GM12878 (cell line): Measurements from ENCODE around the gene TNFRSF8. TPM values are rescaled to one million over a fixed set of nuclear protein-coding genes. Genes with fewer than 3 reads are reported as not detected.

Experiments used
- ATF7 ChIP-seq: fragments of 450-650 bp; IDR thresholded peaks from 2 replicates; pipeline ENCODE4 v1.6.1; 2016; ENCODE audit warnings: low read depth, mild to moderate bottlenecking
- CHD1 ChIP-seq: IDR thresholded peaks from 2 replicates; pipeline ENCODE4 v1.6.1; 2012; ENCODE audit warnings: low read depth, low read length, improper control_type of control experiment
- CREB1 ChIP-seq: IDR thresholded peaks from 2 replicates; pipeline ENCODE4 v1.6.1; 2012; ENCODE audit warnings: low read depth, mild to moderate bottlenecking, inconsistent platforms
- CUX1 ChIP-seq: IDR thresholded peaks from 2 replicates; pipeline ENCODE4 v1.6.1; 2012; ENCODE audit warnings: improper control_type of control experiment, low read depth, low read length; ENCODE audit not compliant: insufficient replicate concordance
- FOXK2 ChIP-seq: fragments of 450-650 bp; IDR thresholded peaks from 2 replicates; pipeline ENCODE4 v1.6.1; 2017; ENCODE audit warnings: mild to moderate bottlenecking, moderate library complexity
- IKZF1 ChIP-seq: fragments of 450-650 bp; conservative IDR thresholded peaks from 2 replicates; pipeline ENCODE4 v1.6.1; 2017; ENCODE audit warnings: antibody characterized with exemption, mild to moderate bottlenecking
- IRF4 ChIP-seq: IDR thresholded peaks from 2 replicates; pipeline ENCODE4 v1.6.1; 2011; ENCODE audit warnings: low read depth, low read length
- JUNB ChIP-seq: IDR thresholded peaks from 2 replicates; pipeline ENCODE4 v1.6.1; 2016; ENCODE audit warnings: antibody characterized with exemption, mild to moderate bottlenecking
- LARP7 ChIP-seq: fragments of 450-650 bp; IDR thresholded peaks from 2 replicates; pipeline ENCODE4 v1.6.1; 2017; ENCODE audit warnings: mild to moderate bottlenecking
- MTA2 ChIP-seq: fragments of 450-650 bp; IDR thresholded peaks from 2 replicates; pipeline ENCODE4 v1.6.1; 2016; ENCODE audit warnings: low read depth, mild to moderate bottlenecking, moderate library complexity
- PAX8 ChIP-seq: fragments of 450-650 bp; IDR thresholded peaks from 2 replicates; pipeline ENCODE4 v1.6.1; 2017; ENCODE audit warnings: mild to moderate bottlenecking, moderate library complexity
- PML ChIP-seq: IDR thresholded peaks from 2 replicates; pipeline ENCODE4 v1.6.1; 2012; ENCODE audit warnings: low read length, inconsistent platforms
- POLR2A ChIP-seq: IDR thresholded peaks from 2 replicates; pipeline ENCODE4 v1.6.1; 2011; ENCODE audit warnings: low read depth, mild to moderate bottlenecking, low read length
- POLR2AphosphoS5 ChIP-seq: IDR thresholded peaks from 2 replicates; pipeline ENCODE4 v1.6.1; 2011; ENCODE audit warnings: mild to moderate bottlenecking, low read length, inconsistent platforms
- PRDM15 ChIP-seq: fragments of 450-650 bp; formaldehyde crosslinking; IDR thresholded peaks from 2 replicates; pipeline ENCODE4 v1.4.0; 2020; ENCODE audit warnings: mild to moderate bottlenecking, moderate library complexity
- RELB ChIP-seq: fragments of 450-650 bp; IDR thresholded peaks from 2 replicates; pipeline ENCODE4 v1.6.1; 2017; ENCODE audit warnings: low read depth, mild to moderate bottlenecking, moderate library complexity
- SMAD1 ChIP-seq: fragments of 450-650 bp; IDR thresholded peaks from 2 replicates; pipeline ENCODE4 v1.6.1; 2018; ENCODE audit warnings: mild to moderate bottlenecking, low read depth; ENCODE audit not compliant: partially characterized antibody
- SREBF1 ChIP-seq: IDR thresholded peaks from 2 replicates; pipeline ENCODE4 v1.6.1; 2012; ENCODE audit warnings: mild to moderate bottlenecking, low read length
- STAT1 ChIP-seq: fragments of 450-650 bp; conservative IDR thresholded peaks from 2 replicates; pipeline ENCODE4 v1.6.1; 2014; ENCODE audit warnings: antibody characterized with exemption, mild to moderate bottlenecking
- TCF7 ChIP-seq: IDR thresholded peaks from 2 replicates; pipeline ENCODE4 v1.6.1; 2014; ENCODE audit warnings: antibody characterized with exemption, borderline replicate concordance
- ZNF24 ChIP-seq: fragments of 450-650 bp; IDR thresholded peaks from 2 replicates; pipeline ENCODE4 v1.6.1; 2017; ENCODE audit warnings: antibody characterized with exemption, mild to moderate bottlenecking
- polyA plus RNA-seq, 11 experiments: library from polyadenylated mRNA; depleted of rRNA in 4 of 11; unstranded in 6 of 11; stranded (reverse) in 5 of 11; fragments of >200 nt; fragmentation: Nextera tagmentation in 4 of 11; fragmentation: Illumina TruSeq in 1 of 11; extraction: Ambion mirVana in 4 of 11; extraction: Trizol in 1 of 11; gene quantifications; 1 replicate in 1 of 11; 2 replicates in 10 of 11; pipeline versions ENCODE4 v1.2.1 to v1.2.3, GENCODE V29; 2011 to 2016; ENCODE audit warnings: inconsistent platforms in 2 of 11, missing spikeins in 2 of 11, low read depth in 1 of 11
- total RNA-seq, 4 experiments: library from RNA; depleted of rRNA in 3 of 4; stranded (reverse); fragments of >200 nt in 3 of 4; fragmentation: Illumina TruSeq in 1 of 4; extraction: Trizol in 1 of 4; gene quantifications; 2 replicates each; pipeline versions ENCODE4 v1.2.1 to v1.2.3, GENCODE V29; 2013 to 2021

The TNFRSF8 gene
- total and polyA plus RNA-seq, 10 of the 15 experiments (the other 5 are each of a cell fraction or from before 2014, with no cell fraction given), result 9.8 to 114 (median 58.8) TPM

- TF ChIP-seq CUX1 (peak; percentile 32), IKZF1 (peak; percentile 94), CHD1 (0 out of 2 replicates have a peak, but pooled peaks have one; percentile 63), POLR2A (peak; percentile 69), TCF7 (no peak), PML (no peak), SMAD1 (peak; percentile 75), RELB (peak; percentile 81), IRF4 (peak; percentile 31; the same call in 1 of the 2 replicates), CREB1 (0 out of 2 replicates have a peak, but pooled peaks have one; percentile 34), POLR2AphosphoS5 (no peak), ATF7 (peak; percentile 91), FOXK2 (no peak; the same call in 1 of the 2 replicates), PAX8 (no peak), ZNF24 (peak; percentile 51; the same call in 1 of the 2 replicates), LARP7 (0 out of 2 replicates have a peak, but pooled peaks have one; percentile 37), JUNB (peak; percentile 81), MTA2 (peak; percentile 82; the same call in 1 of the 2 replicates), SREBF1 (0 out of 2 replicates have a peak, but pooled peaks have one; percentile 6), STAT1 (0 out of 2 replicates have a peak, but pooled peaks have one; percentile 47), PRDM15 (CRISPR knock-in tag) (no peak)
Observed at GRCh38 chr1:12161662-12162458, 98.8 kb downstream of the TNFRSF8 start (continued).
